ENCODE measurements around the gene HOMER2.
A peak's percentile ranks its signal among the peaks of the same experiment; 100 is the strongest.

The HOMER2 gene

DNA sequence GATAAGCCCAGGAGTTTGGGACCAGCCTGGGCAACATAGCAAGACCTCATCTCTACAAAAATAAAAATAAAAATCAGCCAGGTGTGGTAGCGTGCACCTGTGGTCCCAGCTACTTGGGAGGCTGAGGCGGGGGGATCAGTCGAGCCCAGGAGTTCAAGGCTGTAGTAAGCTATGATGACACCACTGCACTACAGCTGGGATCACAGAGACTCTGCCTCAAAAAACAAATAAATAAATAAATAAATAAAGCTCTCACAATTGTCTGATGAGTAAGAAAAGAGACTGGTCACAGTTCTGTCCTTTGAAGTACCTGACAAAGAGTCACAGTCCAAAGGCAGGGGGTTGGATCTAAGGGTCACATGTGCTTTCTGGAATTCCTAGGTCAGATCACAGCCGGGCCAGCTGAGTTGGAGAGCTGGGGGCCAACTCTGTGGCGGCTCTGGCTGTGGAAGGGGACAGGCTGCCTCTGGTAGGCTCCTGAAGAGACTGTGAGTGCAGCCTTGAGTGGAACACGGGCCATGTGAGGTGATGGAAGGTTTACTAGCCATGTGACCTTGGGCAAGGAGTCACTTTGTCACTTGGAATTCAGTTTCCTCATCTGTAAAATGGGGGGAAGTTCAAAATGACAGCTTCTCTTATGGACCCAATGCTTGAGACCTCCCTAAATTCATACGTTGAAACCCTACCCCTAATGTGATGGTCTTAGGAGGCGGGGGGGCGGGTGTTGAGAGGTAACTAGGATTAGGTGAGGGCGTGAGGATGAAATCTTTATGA is 95.9 kb downstream of the HOMER2 start:
- DNase-seq (ENCODE audit: low read depth) = no peak

DNA sequence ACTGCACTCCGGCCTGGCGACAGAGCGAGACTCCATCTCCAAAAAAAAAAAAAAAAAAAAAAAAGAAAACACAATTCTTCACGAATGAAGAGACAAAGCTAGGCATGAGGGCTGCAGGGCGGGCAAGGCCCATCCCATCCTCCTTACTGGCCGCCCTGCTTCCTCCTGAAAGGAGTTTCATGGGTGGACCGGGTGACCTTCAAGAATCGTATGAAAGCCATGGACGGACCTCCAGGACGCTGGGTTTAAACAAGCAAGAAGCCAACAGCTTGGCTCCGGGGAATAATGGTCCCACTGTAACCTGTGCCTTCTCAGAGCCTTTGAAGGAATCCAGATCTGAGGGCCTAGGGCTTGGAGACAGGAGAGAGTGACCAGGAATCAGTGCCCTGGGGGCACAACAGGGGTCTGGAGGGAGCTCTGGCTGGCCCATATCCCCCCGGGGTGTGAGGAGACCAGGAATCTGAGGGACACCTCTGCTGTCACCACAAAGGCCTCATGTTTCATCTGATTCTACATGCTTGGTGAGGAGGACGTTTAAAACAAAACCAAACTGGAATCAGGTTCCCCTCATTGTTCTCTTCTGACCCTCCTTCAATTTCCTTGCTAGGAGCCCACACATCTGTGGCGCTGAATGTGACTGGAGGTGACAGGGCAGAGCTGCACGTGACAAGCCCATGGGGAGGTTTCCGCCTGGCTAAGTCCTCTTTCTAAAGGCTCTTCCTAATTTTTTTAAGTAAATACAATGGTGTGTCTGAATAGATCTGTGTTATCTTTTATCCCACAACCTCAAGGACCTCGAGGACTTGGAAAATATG is 97.0 kb downstream of the HOMER2 start:
- DNase-seq (ENCODE audit: low read depth) = no peak

DNA sequence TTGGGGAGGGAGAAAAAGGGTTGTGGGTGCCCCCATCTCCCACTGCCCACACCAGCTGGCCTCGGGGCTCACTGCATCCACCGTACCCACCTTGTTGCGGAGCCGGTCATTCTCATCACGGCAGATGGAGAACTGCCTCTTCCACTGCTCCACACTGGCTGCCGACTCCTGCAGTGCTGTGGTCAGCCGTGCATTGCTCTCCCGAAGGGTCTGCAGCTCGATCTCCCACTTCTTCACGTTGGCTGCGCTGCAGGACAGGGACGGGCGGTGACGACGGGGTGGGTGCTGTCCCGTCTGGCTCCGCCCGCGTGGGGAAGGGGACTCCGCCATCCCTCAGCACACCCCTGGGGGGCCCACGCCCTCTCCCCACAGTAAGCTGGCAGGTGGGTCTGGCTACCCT is 98.0 kb downstream of the HOMER2 start:
- no peak for DNase-seq (ENCODE audit: low read depth)

DNA sequence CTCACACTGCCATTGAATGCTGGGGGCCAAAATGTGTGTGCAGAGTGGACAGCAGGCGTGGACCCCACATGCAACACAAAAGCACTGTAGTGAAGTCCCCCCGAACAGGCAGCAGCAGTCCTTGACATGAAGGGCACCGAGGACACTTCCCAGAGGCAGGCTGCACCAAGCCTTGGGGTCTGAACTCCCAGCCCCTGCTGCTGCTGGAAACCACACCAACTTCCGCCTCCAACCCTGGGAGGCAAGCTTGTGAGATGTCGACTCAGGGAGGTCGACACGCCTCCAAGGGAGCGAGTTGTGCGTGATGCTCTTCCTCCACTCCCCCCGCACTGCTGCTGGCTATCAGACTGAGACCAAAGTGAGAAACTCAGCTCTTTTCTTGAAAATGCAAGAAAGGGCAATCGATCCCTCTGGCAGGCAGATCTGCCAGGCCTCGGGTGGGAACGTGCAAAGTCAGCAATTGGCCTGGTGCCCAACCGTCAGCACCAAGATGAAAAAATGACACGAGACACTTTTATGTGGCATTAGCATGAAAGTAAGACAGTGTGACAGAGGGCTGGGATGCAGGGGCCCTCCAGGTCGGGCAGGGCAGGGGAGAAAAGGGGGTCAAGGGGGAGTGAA is 99.5 kb downstream of the HOMER2 start:
- no peak for DNase-seq (ENCODE audit: low read depth)

DNA sequence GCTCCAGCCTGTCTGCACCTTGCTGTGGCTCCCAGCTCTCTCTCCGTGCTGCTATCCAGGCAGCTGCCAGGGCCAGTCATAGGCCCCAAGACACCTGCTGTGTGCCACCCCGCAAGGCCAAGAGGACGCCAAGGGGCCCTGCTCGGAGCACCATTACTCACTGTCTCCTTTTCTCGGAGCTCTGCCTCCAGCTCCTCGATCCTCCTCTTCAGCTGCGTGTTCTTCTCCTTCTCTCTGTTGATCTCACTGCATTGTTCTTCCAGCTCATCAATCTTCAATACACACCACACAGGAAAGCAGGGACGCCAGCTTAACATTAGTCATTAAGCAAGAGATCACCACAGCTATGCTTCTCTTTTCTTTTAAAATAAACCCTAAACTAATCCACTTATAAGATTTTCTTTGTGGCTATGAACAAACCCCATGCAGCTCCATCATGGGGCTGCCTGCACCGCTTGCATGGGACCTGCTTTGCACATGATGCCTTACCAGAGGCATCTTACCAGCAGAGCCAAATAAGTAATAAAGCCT is 100.5 kb downstream of the HOMER2 start:
- DNase-seq (ENCODE audit: low read depth) = no peak

DNA sequence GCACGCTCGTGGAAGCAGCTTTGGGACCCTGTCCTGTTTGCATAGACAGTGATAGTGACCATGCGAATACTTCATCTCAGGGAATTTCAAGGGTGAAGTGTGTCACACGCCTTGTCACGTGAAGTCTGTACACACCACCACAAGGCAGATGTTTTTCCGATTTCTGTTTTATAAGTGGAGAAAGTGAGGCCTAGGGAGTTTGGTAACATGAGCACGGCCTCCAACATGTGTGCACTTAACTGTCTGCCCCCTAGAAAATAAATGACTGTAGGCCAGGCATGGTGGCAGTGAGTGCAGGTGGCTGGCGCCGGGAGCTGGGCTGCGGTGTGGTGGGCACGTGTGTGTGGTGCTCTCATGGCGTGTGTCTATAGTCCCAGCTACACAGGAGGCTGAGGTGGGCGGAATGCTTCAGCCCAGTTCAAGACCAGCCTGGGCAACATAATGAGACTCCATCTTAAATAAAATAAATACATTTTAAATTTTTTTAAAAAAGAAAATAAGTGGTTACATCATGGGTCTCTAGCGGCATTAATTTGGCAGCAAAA is 101.1 kb downstream of the HOMER2 start:
- DNase-seq (ENCODE audit: low read depth) = no peak

DNA sequence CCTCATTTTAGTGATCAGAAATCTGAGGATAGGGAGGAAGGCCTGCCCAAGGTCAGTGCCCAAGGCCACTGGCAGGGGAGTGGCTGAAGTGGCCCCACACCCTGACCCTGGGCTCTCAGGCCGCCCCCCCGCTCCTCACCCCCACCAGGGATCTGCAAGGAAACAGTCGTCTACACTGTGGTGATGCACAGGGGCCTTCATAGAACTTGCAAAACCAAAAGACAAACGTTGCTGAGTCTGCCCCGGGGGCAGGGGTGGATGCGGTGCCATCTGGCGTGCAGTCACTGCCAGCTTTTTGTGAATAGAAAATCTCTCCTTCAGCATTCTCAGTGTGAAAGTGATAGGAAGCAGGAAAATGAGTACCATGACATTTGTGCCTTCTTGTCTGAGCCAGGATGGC is 101.8 kb downstream of the HOMER2 start:
- DNase-seq (ENCODE audit: low read depth) = no peak

DNA sequence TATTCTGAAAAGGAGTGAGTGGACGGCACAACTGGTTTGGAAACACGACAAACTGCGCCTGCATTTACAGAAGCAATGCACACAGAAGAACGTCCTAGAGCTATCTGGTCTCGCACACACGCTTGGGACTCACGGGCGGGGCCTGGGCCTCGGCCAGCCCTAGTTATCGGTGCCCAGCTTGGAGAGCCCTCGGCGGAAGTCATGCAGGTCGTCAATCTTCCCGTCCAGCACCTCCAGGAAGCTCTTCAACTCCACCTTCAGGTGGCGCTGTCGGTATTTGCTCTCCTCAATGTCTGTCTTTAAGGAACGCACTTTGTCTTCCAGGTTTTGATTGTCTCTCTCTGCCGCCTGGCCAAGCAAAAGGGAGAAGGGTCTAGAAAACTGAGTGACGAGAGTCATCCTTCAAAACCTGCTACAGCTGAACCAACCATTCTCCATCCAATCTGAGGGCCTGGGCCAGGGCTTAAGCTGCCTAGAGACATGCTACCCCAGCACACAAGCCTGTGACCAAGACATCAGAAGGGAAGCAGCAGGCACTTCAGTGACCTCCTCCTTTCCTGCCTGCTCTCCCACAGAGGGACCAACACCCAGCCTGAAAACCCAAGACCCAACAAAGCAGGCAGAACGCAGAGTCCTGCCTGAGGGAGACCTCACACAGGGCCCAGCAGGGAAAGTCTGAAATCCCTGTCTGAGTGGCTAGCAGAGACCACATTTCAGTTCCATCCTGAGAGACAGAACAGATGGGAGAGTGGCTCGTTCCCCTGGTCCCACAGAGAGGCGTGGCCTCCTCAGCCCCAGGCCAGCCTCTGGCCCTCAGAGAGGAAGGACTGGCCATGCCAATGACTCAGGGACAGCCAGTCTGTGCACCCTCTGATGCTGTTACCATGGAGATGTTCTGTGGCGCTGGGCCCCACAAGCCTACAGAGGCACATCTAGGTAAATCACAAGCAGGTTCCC is 102.7 kb downstream of the HOMER2 start:
- peak; percentile 3 for DNase-seq (ENCODE audit: low read depth)

DNA sequence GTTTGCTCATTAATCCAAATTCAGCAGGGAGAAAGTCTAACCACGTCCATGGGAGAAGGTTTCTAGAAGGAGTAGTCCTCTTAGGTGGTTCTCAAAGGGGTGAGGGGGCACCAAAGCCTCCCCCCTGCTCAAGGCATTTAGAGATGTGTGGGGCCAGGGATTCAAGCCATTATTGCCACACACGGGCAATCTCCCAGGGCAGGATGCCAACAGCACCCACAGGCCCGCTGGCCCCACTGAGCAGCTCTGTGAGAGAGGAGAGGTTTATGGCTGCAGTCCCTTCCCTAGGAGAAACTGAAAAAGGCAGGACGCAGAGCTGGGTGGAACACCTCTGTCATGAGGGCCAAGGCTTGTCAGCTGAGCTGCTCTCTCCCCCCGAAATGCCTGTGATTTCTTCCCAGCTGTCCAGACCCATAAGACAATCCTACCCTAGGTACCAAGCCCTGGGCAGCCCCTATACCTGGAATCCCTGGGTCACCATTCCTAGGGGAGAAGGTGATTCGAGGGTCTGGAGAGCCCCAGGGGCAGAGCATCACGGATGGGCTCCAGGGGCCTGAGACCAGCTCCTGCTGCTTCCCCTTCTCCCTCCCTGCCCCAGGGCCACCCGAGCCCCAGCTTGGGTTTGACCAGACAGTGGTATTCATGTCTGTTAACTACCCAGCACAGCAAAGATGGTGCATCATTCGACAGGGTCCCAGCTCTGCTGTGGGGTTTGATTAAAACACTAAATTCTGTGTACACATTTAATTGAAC is 104.1 kb downstream of the HOMER2 start:
- no peak for DNase-seq (ENCODE audit: low read depth)

DNA sequence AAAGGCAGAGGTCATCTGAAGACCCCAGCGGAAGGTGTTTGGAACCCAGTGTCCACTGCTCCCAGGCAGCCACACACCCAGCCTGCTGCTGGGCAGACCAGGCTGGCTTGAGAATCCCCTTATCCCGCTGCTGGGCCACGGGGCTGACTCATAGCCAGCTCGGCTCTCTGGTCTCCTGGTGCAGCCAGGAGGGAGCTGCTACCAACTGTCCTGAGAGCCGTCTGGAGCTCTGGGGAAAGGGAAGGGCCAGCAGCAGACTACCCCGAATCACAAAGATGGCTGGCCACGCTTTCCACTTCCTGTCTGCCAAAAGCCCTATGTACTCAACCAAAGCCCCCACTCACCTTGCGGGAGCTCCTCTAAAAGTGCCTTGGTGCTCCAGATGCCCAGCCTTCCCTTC is 104.8 kb downstream of the HOMER2 start:
- no peak for DNase-seq (ENCODE audit: low read depth)

DNA sequence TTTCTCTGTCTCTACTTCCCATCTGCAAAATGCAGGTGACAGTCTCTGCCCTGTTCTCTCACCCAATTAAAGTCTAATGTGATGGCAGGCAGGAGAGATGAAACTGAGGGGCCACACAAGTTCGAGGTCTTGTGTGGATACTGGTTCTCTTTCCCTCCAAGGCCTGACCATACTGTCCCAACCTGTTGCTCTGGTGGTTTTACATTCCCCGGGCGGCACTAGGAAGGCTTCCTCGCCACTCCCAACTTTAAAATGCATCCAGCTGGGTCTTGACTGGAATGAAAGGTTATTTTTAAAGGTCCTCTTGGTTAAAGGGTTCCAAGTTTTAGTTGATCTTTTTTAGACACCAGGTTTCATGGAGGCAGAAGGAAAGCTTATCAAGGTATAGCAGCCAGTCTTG is 105.9 kb downstream of the HOMER2 start:
- DNase-seq (ENCODE audit: low read depth) = no peak

DNA sequence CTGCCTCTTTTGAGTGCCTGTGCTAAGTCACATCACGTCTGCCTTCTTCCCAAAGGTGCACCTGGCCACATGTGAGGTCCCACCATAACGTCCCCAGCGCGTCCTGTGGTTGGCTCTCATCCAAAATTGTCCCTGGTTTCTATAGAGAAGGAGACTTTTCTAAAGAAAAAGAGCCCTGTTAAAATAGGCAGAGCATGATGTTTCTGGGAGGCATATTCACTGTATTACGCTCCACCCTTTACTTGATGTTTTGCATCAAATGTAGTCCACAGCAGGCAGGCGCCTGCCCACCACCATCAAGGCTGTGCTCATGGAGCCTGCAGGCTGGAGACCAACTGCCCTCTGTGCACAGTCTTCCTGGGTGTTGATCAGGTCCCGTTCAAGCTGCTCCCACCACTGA is 106.8 kb downstream of the HOMER2 start:
- DNase-seq (ENCODE audit: low read depth) = no peak

DNA sequence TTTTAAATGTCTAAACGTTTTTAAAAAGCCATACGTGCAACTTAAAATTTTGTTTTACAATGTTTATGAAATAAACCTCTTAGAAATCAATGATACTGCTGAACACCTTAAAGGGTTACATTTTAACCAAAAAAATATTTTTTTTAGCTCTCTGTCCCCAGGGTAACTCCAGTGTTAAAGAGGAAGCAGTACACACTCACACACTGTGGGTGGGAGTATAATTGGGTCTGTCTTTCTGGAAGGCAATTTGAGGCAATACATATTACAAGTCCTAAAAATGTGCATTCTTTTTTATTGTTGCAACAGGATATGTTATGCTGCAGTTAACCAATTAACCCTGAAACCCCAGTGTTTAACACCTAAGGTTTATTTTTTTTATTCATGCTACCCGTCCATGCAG is 109.0 kb downstream of the HOMER2 start:
- no peak for DNase-seq (ENCODE audit: low read depth)

DNA sequence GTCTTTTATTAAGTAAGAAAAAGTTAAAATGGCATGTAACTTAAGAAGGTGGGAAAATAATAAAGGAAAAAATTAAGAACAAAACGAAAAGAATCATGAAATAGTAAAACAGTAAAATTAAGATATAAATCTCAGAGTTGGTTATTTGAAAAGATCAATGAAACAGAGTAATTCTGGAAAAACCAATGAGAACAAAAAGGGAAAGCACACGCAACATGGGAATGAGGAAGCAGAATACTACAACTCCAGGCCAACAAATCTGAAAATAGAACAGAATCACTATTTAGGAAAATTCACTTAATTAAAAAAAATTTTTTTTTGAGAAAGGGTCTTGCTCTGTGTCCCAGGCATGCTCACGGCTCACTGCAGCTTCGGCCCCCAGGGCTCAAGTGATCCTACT is 112.4 kb downstream of the HOMER2 start:
- no peak for DNase-seq (ENCODE audit: low read depth)

DNA sequence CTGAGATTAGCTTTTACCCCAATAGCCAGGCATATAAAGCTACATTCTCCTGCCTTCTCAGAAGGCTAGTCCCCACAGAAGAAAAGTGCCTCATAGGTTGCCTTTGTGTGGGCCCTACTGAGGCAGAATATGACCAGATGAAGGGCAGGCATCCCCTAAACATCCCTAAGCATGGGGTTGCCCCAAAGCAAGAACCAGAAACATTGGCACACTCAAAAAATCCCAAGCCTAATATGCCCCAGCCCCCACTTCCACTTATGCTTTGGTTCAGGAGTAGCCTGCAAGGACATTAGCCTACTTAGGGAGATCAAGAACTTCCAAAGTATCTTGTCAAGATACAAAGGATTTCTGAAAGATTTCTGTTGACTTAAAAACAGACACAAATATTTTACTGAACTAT is 113.4 kb downstream of the HOMER2 start:
- no peak for DNase-seq (ENCODE audit: low read depth)

DNA sequence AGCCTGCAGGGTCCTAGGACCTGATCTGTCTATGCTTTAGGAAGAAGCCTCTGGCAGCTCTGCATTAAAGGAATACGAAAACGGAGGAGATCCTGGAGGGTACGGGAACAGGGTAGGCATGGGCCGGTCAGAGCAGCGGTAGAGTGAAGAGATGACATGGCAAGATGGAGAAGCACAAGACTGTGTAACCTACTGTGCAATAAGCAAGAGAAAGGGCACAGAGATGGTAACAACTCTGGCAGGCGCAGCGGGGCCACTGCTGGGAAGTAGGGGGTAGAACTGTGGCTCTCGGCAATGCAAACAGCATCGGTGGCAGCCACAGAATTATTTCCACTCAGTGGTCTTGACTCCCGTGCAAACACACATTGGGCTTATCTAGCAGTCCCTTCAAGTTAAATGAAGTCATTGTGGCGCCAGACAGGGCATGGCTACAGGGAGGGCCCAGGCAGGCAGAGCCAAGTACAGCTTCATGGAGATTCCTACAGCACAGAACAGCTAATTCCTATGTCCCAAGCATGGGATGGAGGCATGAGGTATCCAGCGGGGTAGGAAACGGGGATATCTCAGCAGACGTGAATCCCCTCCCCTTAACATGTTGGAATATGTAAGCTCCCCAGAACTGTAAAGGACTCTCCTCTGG is 114.3 kb downstream of the HOMER2 start:
- no peak for DNase-seq (ENCODE audit: low read depth)

DNA sequence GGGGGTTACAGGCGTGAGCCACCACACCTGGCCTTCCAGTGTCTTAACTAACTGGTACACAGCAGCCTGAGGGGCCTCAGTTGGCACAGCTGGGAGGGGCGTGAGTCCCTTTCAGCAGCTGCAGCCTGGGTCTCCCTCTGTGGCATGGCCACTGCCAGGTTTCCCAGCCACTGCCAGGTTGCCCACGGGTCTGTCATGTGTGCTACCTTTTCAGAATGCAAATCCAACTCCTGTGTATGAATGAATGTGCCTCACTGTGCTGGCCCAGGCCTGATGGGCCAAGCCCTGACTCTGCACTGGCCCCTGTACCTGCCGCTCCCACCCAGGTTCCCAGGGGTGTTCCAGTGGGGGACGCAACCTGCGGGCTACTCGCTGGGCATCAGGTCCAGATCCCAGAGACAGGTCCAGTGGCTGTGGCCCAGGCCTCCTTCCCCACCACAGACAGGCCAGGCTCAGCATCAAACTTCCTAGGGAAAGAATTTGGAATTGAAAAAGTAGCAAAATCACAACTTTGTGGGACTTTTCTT is 117.1 kb downstream of the HOMER2 start:
- DNase-seq (ENCODE audit: low read depth) = no peak

DNA sequence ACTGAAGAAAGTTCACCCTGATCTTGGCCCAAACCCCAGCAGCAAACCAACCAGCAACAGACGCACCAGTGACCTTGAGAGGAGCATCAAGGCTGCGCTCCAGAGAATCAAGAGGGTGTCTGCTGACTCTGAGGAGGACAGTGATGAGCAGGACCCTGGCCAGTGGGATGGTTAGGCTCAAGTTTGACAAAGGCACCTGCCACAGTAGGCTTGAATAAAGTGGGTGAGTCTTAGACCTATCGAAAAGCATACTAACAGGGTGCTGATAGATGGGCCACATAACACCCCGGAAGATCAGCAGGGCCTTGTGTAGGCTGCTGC is 119.2 kb downstream of the HOMER2 start:
- DNase-seq (ENCODE audit: low read depth) = no peak

DNA sequence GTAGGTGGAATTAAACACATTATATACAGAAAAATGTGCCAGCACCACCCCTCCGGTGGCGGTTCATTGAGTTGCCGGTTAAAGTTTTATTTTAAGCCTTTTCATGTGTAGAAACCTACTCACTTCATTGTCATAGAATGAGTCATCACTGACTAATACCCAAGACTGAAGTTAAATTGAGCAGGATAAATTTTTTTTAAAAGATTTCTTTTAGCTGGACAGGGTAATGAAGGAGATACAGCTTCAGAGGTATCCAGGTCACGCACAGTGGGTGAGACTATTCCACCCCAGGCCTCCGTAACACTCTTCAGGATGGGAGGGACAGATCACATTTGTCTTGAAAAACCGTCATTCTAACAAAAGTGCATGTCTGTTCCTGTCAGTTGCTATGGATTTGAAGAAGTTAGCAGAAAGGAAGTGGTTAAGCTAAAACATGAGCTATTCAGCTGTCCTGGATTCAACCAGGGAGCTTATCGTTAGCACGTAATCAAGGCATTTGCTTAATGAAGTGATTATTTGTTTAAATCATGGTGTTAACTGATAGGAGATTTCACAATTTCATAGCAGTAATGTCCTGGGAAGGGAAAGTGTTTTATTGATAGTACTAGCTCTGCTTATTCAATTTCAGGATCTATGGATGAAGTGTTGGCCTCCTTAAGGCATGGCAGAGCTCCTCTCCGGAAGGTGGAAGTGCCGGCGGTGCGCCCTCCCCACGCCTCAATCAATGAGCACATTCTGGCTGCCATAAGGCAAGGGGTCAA is 119.7 kb downstream of the HOMER2 start:
- DNase-seq (ENCODE audit: low read depth) = peak; percentile 26

Measured in stimulated activated CD4-positive, alpha-beta T cell treated with anti-CD3 and anti-CD28 coated beads, Interleukin-2, amount 100 ng/mL, for 4 hours (primary cell).